Activated CD8-positive, alpha-beta memory T cell treated with anti-CD3 and anti-CD28 coated beads for 36 hours (primary cell): Measurements from ENCODE around the gene SLC66A1. TPM values are rescaled to one million over a fixed set of nuclear protein-coding genes. Genes with fewer than 3 reads are reported as not detected.
"Not testable (repeated sequence)": the region's sequence is repeated elsewhere in the genome, so short reads cannot be mapped to it uniquely, and the experiment has no call there.

Experiments used
- CTCF ChIA-PET: fragments of 350-600 bp; sonication (Branson Sonifier 250); formaldehyde crosslinking; loops from one replicate; lab custom pipeline; 2021; ENCODE audit warnings: antibody characterized with exemption; lab: Charles Lee
- POLR2A ChIA-PET: fragments of 350-600 bp; sonication (Branson Sonifier 250); formaldehyde crosslinking; loops from one replicate; lab custom pipeline; 2021; ENCODE audit warnings: antibody characterized with exemption; lab: Charles Lee
- total RNA-seq, 2 experiments: library from RNA; stranded (reverse); gene quantifications; one replicate each; pipeline ENCODE4 v1.2.3, GENCODE V29; 2021

The SLC66A1 gene
- total RNA-seq, 2 experiments from 2014 or later: 8.5 to 9.0 TPM

DNA sequence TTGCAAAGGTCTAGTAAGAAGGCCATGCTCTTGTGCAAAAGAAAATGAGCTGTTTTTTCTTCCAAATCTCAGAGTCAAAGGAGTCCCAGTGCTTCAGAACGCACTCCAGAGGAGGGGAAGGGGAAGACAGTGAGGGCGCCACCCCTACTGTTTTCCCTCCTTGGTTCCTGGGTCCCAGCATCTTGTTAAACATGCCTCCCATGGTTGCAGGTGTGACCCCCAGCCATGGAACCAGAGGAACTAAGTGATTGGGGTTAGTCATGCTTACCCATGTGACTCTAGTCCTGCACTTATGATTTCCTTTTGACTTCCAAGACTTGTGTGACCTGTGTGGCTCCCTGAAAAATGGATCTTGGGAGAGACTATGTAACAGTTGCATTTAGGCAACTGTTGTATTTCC is 17.5 kb upstream of the SLC66A1 start:
- POLR2A ChIA-PET: no interaction called here
- CTCF ChIA-PET: no interaction called here

- ChIA-PET CTCF (no interaction called here), POLR2A (no interaction called here)
These were observed 11.9 kb upstream of the SLC66A1 start for GRCh38 chr1:19300211-19300610.

DNA sequence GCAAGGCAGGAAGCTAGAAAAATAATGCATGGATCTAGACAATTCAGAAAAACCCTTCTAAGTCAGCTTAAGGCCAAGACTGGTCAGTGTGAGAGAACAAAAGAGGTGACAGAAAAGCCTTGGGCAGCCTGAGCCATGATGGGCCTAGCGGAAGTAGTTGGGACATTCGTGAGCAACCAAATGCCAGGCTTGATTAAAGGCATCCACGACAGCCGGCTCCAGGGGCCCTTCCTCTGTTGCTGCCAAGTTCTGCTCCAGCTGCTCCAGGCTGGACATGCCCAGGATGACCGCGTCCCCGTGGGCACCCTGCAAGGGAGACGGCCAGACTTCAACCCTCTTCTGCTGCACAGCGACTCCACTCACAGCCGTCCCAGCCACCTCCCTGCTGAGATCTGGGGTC is 8.0 kb upstream of the SLC66A1 start:
- POLR2A ChIA-PET: not testable (repeated sequence)
- CTCF ChIA-PET: interaction anchor here (0.6 kb wide), 1 partner anchor 212 kb away, joined by 3 read pairs; no protein-coding TSS in a partner anchor

- POLR2A ChIA-PET: no interaction called here
- CTCF ChIA-PET: no interaction called here
These were observed 6.2 kb upstream of the SLC66A1 start for GRCh38 chr1:19305880-19306279.

- ChIA-PET CTCF (interaction anchor here (0.6 to 1.0 kb wide), 2 partner anchors 10 to 11 kb away, joined by 3 to 5 read pairs; no protein-coding TSS in a partner anchor), POLR2A (no interaction called here)
These were observed 5.2 kb upstream of the SLC66A1 start for GRCh38 chr1:19306941-19307340.

DNA sequence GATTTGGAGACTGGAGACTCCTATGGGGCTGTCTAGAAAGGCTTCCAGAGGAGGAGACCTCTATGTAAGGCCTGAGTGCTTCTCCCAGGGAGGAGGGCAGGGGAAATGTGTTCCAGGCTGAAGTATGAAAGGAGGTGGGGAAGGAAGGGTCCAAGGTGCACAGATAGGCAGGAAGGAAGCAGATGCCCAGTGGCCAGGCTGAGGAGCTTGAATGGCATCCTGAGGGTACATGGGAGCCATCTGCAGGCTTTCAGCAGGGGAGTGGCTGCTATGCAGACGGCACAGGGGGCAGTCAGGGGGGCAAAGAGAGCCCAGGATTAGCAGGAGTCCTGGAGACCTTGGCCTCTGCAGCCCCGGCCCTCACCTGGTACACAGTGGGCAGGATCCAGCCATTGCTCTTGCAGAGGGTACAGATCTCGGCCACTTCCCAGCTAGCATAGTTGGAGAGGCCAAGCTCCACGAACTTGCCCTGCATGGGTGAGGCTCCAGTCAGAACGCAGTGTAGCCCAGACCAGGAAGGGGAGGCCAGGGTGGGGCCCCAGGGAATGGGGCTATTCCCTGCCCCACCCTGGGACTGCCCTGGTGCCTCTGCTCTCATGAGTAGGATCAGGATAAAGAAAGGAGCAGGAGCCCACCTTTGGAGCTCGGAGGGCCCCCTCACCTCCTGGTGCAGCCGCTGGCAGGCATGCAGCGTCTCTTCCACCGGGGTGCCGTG is 4.2 kb upstream of the SLC66A1 start:
- POLR2A ChIA-PET: no interaction called here
- CTCF ChIA-PET: no interaction called here

DNA sequence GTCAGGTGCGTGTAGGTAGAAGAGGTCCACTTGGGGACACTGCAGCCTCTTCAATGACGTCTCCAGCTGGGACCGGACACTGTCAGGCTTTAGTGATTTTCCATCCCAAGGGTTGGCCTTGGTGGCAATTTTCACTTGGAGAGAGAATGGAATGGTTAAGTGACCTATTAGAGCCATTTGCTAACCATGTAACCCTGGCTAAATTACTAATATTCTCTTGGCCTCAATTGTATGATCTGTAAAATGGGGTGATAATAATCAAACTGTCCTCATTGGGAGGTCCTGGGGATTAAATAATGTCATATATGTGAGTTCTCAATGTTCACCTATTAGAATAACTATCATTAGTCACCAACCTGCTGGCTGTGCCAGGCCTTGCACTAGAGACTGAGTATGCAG is 3.6 kb upstream of the SLC66A1 start:
- ChIA-PET CTCF (no interaction called here), POLR2A (no interaction called here)

DNA sequence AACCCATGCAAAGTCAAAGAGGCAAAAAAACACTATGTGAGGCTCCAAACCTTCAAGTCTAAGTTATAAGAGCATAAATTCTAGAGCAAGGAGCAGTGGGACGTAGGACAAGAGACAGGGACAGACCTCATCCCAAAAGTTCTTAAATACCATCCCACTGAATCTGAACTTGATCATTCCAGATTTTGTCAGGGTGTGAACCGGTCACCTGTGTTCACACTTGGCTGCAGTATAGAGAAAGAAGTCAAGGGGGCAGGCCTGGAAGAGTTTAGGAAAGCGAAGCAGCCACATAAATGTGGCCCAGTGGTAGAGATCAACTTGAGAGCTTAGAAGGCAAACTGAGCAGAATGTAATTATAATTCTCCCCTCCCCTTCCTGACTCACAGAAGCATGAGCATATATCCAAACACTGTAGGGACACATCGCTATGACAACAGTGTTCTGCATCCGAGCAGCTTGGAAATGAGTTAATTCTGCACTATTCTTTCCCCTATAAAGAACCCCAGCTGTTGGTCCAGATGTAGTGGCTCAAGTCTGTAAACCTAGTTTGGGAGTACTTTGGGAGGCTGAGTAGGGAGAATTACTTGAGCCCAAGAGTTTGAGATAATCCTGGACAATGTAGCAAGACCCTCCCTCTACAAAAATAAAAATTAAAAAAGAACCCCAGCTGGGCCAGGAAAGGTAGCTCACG is 2.9 kb upstream of the SLC66A1 start:
- ChIA-PET POLR2A (no interaction called here), CTCF (no interaction called here)

- CTCF ChIA-PET: no interaction called here
- POLR2A ChIA-PET: no interaction called here
These were observed 2.1 kb upstream of the SLC66A1 start for GRCh38 chr1:19310061-19310460.

DNA sequence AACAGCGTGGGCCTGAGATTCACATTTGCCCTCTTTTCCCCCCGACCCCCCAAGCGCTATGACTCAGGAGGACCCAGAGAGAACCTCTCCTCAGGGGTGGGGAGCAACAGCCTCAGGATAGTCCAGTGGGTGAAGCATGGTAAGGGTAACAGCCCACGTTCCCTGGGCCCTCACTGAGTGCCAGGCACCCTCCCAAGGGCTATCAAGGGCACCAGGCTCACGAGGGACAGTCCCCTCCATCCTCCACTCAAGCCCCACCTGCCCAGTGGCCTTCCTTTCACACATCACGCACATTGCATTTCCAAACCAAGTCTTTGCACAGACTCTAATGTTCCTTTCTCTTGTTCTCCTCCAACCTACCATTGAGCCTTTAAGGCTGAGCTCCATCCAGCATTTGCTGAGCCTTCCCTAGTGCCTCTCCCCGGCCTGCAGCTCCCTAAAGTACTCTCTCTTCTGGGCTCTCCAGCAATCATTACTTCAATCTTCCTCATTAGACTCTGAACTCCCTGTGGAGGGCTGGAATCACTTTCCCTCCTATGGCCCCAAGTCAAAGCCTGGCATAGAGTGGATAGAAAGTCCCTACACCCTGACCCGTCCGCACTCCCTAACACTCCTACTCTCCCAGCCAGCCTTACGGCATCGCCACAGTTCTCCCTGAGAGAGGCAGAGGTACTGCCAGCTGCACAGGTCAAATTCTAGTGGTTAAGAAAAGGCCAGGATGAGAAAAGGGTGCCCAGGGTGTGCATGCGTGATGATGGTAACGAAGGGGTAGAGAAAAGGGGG is 1.2 kb upstream of the SLC66A1 start:
- ChIA-PET POLR2A (interaction anchor here (0.6 to 1.5 kb wide), 2 partner anchors 19 to 368 kb away, joined by 3 to 4 read pairs; no protein-coding TSS in a partner anchor), CTCF (no interaction called here)

DNA sequence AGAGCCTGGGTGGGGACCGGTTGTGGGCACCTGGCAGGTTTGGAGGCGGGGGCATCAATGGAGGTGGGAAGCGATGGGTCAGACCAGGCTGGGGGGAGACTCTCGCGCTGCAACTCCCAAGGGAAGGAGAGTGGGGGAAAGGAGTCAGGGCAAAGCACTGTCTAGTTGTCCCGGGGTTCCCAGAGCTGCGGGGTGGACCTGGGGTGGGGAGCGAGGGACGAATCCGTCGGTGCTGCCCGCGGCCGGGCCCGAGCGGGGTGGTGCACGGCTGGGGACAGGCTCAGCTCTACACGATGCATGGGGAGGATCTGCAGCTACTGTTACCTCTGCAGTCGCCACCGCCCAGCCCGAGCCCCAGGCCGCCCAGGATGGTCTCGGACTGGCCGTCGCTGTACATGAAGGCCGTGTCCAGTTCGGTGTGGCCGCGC is 609 bp upstream of the SLC66A1 start:
- POLR2A ChIA-PET: interaction anchor here (0.6 to 1.5 kb wide), 4 partner anchors 18 to 369 kb away, joined by 3 to 8 read pairs (median 4); partner anchors contain the start of genes EMC1 and MRTO4
- CTCF ChIA-PET: no interaction called here

DNA sequence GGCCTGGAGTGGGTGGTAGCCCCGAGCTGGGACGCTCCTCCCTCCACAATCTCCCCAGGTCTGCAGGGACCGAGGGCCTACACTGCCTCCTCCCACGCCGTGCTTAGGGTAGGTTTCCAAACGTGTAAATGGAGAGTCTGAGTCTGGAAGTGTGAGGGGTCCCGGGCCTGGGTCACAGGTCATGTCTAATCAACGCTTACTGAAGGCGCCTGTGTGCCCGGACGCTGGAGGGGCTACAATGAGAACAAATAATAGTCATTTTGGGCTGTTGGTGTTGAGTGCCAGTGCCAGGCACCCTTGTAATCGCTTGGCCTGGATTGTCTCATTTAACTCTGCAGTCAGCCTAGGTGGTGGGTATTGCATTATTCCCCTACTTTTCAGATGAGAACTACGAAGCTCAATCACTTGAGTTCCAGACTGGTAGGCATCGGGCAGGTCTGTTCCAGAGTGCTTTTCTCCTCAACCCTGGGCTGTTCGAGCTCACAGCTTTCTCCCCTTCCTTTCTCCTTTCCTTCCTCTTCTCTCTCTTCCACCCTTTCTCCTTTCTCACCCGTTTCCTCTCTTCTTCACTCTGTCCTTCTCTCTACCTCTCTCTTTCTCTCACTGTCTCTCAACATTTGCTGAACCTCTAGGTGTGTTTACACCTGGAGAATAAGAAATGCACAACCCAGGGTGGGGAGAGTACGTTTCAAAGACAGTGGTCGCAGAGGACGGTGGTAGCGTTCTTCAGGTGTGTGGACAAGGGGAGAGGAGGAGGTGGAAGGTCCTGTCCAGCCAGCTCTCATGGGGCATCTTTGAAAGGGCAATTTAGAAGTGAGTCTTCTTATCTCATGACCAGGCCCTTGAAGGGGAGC is 883 bp downstream of the SLC66A1 start:
- POLR2A ChIA-PET: interaction anchor here (0.6 to 1.5 kb wide), 4 partner anchors 23 to 289 kb away, joined by 3 to 8 read pairs (median 5); partner anchors contain the start of genes EMC1 and MRTO4
- CTCF ChIA-PET: interaction anchor here (0.8 kb wide), 1 partner anchor 29 kb away, joined by 3 read pairs; no protein-coding TSS in a partner anchor

GRCh38 chr1:19313636-19313959 is 1.5 kb downstream of the SLC66A1 start:
- ChIA-PET CTCF (no interaction called here), POLR2A (no interaction called here)

- POLR2A ChIA-PET: no interaction called here
These were observed 2.1 kb downstream of the SLC66A1 start for GRCh38 chr1:19313961-19314882.

GRCh38 chr1:19315378-19316198 is 3.5 kb downstream of the SLC66A1 start:
- POLR2A ChIA-PET: interaction anchor here (0.6 kb wide), 1 partner anchor 863 kb away, joined by 3 read pairs; no protein-coding TSS in a partner anchor
- CTCF ChIA-PET: interaction anchor here (0.7 kb wide), 1 partner anchor 24 kb away, joined by 3 read pairs; no protein-coding TSS in a partner anchor

More at GRCh38 chr1:19313961-19314882, 2.1 kb downstream of the SLC66A1 start:
- CTCF ChIA-PET: interaction anchor here (1.1 kb wide), 1 partner anchor 43 kb away, joined by 4 read pairs; no protein-coding TSS in a partner anchor

DNA sequence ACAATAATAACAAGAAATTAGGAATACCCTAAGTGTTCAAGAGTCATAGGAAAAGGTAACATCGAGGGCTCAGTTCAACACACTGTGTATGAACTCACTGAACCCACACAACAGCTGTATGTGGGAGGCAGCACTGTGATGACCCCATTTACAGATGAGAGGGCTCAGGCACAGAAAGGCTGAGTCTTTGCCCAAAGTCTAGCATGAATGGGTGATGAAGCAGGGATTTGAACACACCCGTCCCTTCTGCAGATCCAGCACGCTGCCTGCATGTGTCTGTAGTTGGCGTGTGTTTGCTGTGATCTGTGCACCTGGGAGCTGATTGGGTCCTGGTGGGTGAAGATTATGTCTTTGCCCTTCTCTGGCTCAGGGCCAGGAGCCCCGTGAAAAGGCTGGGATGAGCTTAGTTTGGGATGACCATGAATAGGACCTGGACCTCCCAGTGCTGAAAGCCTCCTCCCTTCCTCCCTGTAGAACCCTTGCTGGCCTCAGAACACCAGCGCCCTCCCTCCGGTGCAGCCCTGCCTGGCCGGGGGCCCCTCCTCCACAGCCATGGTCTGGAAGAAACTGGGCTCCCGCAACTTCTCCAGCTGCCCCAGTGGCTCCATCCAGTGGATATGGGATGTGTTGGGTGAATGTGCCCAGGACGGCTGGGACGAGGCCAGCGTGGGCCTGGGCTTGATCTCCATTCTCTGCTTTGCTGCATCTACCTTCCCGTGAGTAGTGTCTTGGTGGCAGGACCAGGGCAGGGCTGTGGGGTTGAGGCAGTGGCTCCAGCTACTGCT is 5.2 kb downstream of the SLC66A1 start:
- ChIA-PET POLR2A (no interaction called here), CTCF (no interaction called here)
